Loucy (cell line): Measurements from ENCODE around the gene GPHA2.

Source experiments
- EZH2phosphoT487 ChIP-seq: fragments of 200-600 bp; IDR thresholded peaks from 2 replicates; pipeline ENCODE4 v1.6.1; 2018; ENCODE audit warnings: antibody characterized with exemption, mild to moderate bottlenecking, moderate library complexity, borderline replicate concordance
- TF ChIP-seq, protein P1 (sequence below): fragments of 200-600 bp; sonication (generic); conservative IDR thresholded peaks from 2 replicates; pipeline ENCODE4 v1.5.1; 2014; ENCODE audit warnings: mild to moderate bottlenecking, antibody characterized with exemption, low read length

DNA sequence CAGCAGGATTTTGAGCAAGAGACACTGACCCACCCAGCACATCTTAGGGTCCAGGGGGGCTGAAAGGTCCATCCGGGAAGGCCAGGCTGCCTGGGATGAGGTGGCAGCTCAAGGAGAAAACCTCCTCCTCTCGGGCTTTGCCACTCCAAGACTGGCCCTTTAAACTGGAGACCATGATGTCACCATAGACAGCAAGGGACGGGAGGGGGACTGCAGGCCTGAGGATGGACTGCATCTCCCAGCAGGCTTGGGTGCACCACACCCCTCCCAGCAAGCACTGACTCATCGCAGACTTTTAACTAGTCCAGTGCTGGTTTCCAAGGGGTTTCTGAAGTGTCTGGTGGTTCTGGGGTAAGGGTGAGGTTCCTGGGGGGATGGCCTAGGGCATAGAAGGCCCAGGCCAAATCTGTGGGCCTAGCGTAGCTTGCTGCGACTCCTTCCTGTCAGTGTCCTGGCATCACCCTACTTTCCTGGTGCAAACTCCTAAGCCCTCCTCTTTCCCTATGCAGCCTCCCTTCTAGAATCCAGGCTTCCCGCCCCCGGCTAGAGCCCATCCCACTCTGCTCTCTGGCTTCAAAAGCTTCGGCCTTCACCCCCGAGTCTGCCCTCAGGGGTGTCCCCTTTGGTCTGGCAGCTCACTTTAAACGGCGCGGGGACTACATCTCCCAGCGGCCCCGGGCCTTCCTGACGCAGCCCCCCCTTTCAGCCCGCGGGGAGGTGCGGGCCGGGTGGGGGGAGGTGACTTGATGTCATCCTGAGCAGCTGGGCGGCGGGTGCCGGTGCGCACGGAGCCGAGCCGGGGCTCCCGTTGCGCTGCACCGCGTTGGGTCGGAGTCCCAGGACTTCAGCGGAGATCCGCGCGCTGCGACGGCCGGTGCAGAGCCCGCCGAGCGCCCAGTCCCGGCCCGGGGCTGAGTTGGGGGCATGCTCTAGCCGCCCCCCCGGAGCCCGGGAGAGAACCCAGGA, 11.5 kb downstream of the GPHA2 start, which contains the start of gene PPP2R5B:
- TF ChIP-seq, protein P1, sequence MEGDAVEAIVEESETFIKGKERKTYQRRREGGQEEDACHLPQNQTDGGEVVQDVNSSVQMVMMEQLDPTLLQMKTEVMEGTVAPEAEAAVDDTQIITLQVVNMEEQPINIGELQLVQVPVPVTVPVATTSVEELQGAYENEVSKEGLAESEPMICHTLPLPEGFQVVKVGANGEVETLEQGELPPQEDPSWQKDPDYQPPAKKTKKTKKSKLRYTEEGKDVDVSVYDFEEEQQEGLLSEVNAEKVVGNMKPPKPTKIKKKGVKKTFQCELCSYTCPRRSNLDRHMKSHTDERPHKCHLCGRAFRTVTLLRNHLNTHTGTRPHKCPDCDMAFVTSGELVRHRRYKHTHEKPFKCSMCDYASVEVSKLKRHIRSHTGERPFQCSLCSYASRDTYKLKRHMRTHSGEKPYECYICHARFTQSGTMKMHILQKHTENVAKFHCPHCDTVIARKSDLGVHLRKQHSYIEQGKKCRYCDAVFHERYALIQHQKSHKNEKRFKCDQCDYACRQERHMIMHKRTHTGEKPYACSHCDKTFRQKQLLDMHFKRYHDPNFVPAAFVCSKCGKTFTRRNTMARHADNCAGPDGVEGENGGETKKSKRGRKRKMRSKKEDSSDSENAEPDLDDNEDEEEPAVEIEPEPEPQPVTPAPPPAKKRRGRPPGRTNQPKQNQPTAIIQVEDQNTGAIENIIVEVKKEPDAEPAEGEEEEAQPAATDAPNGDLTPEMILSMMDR: no peak
- TF ChIP-seq EZH2phosphoT487: no peak
